Skeletal muscle satellite cell (primary cell): Measurements from ENCODE around the gene CLDN8.

ENCODE experiments used
- H3K27me3 ChIP-seq: 2 replicates; pipeline ENCODE4 v1.7.0; 2013; ENCODE audit warnings: low read length; ENCODE audit not compliant: control insufficient read depth, insufficient read depth
- H3K36me3 ChIP-seq: 2 replicates; pipeline ENCODE4 v1.7.0; 2013; ENCODE audit warnings: mild to moderate bottlenecking, control low read depth, low read length; ENCODE audit not compliant: insufficient read depth
- H3K4me1 ChIP-seq: 2 replicates; pipeline ENCODE4 v1.7.0; 2013; ENCODE audit warnings: low read length; ENCODE audit not compliant: control insufficient read depth, insufficient read depth
- H3K4me2 ChIP-seq: 2 replicates; pipeline ENCODE4 v1.7.0; 2013; ENCODE audit warnings: mild to moderate bottlenecking, low read length
- H3K4me3 ChIP-seq: 2 replicates; pipeline ENCODE4 v1.7.0; 2013; ENCODE audit warnings: low read length
- H3K9ac ChIP-seq: 2 replicates; pipeline ENCODE4 v1.7.0; 2013; ENCODE audit warnings: mild to moderate bottlenecking, low read depth, low read length, moderate library complexity
- H3K9me3 ChIP-seq: replicated peaks from 2 replicates; pipeline ENCODE4 v1.7.0; 2013; ENCODE audit warnings: mild to moderate bottlenecking, control low read depth, low read length

Gene CLDN8

GRCh38 chr21:30234050-30234449 lies 18.2 kb upstream of the CLDN8 start:
- H3K36me3 ChIP-seq: no peaks in the 10 kb centered on the region
- no peak overlapping the region for H3K9ac ChIP-seq
- no peaks in the 10 kb centered on the region for H3K4me1 ChIP-seq
- H3K27me3 ChIP-seq: no peaks in the 10 kb centered on the region
- H3K4me2 ChIP-seq: no peak overlapping the region
- no peaks in the 10 kb centered on the region for H3K9me3 ChIP-seq
- H3K4me3 ChIP-seq: no peak overlapping the region

- H3K36me3 ChIP-seq: no peaks in the 10 kb centered on the region
- H3K4me2 ChIP-seq: no peak overlapping the region
- H3K4me3 ChIP-seq: no peak overlapping the region
- no peaks in the 10 kb centered on the region for H3K27me3 ChIP-seq
- H3K9me3 ChIP-seq: no peaks in the 10 kb centered on the region
- no peaks in the 10 kb centered on the region for H3K4me1 ChIP-seq
- H3K9ac ChIP-seq: no peak overlapping the region
Observed at GRCh38 chr21:30233228-30234020, 17.5 kb upstream of the CLDN8 start.

- Histone ChIP-seq H3K9me3 (no peaks in the 10 kb centered on the region), H3K4me3 (no peak overlapping the region), H3K9ac (no peak overlapping the region), H3K4me2 (no peak overlapping the region), H3K36me3 (no peaks in the 10 kb centered on the region), H3K27me3 (no peaks in the 10 kb centered on the region), H3K4me1 (no peaks in the 10 kb centered on the region)
Observed at GRCh38 chr21:30232011-30232410, 16.1 kb upstream of the CLDN8 start.

- Histone ChIP-seq H3K4me3 (no peak overlapping the region), H3K27me3 (no peaks in the 10 kb centered on the region), H3K4me1 (no peaks in the 10 kb centered on the region), H3K4me2 (peak overlapping the region; percentile 9), H3K36me3 (no peaks in the 10 kb centered on the region), H3K9me3 (no peaks in the 10 kb centered on the region), H3K9ac (peak overlapping the region; percentile 47)
Observed at GRCh38 chr21:30227633-30228404, 11.9 kb upstream of the CLDN8 start.

GRCh38 chr21:30227128-30227527 lies 11.2 kb upstream of the CLDN8 start:
- H3K4me3 ChIP-seq: no peak overlapping the region
- no peaks in the 10 kb centered on the region for H3K27me3 ChIP-seq
- no peaks in the 10 kb centered on the region for H3K4me1 ChIP-seq
- H3K9me3 ChIP-seq: no peaks in the 10 kb centered on the region
- peak overlapping the region; percentile 7 for H3K9ac ChIP-seq
- peak overlapping the region; percentile 9 for H3K4me2 ChIP-seq
- no peaks in the 10 kb centered on the region for H3K36me3 ChIP-seq

GRCh38 chr21:30223596-30223995 lies 7.7 kb upstream of the CLDN8 start:
- Histone ChIP-seq H3K9ac (no peak overlapping the region), H3K36me3 (no peaks in the 10 kb centered on the region), H3K9me3 (no peaks in the 10 kb centered on the region), H3K4me3 (no peak overlapping the region), H3K4me1 (no peaks in the 10 kb centered on the region), H3K27me3 (no peaks in the 10 kb centered on the region), H3K4me2 (no peak overlapping the region)

- Histone ChIP-seq H3K9me3 (no peaks in the 10 kb centered on the region), H3K9ac (no peak overlapping the region), H3K36me3 (no peaks in the 10 kb centered on the region), H3K4me2 (no peak overlapping the region), H3K27me3 (no peaks in the 10 kb centered on the region), H3K4me3 (no peak overlapping the region), H3K4me1 (no peaks in the 10 kb centered on the region)
Observed at GRCh38 chr21:30222724-30223123, 6.8 kb upstream of the CLDN8 start.

- Histone ChIP-seq H3K27me3 (no peaks in the 10 kb centered on the region), H3K9me3 (peaks cover 4% of the 10 kb centered on the region), H3K4me2 (no peak overlapping the region), H3K4me3 (no peak overlapping the region), H3K36me3 (no peaks in the 10 kb centered on the region), H3K9ac (no peak overlapping the region), H3K4me1 (no peaks in the 10 kb centered on the region)
Observed at GRCh38 chr21:30211071-30211470, 4.8 kb downstream of the CLDN8 start.

- Histone ChIP-seq H3K4me1 (no peaks in the 10 kb centered on the region), H3K4me2 (no peak overlapping the region), H3K27me3 (no peaks in the 10 kb centered on the region), H3K9ac (no peak overlapping the region), H3K36me3 (no peaks in the 10 kb centered on the region), H3K4me3 (no peak overlapping the region), H3K9me3 (peaks cover 4% of the 10 kb centered on the region)
Observed at GRCh38 chr21:30209601-30210000, 6.3 kb downstream of the CLDN8 start.

- Histone ChIP-seq H3K4me1 (no peaks in the 10 kb centered on the region), H3K4me2 (no peak overlapping the region), H3K36me3 (no peaks in the 10 kb centered on the region), H3K27me3 (no peaks in the 10 kb centered on the region), H3K4me3 (no peak overlapping the region), H3K9ac (no peak overlapping the region), H3K9me3 (peaks cover 4% of the 10 kb centered on the region)
Observed at GRCh38 chr21:30207252-30207579, 8.7 kb downstream of the CLDN8 start.

- no peak overlapping the region for H3K9ac ChIP-seq
- H3K4me1 ChIP-seq: no peaks in the 10 kb centered on the region
- H3K4me3 ChIP-seq: no peak overlapping the region
- H3K27me3 ChIP-seq: no peaks in the 10 kb centered on the region
- no peaks in the 10 kb centered on the region for H3K36me3 ChIP-seq
- no peak overlapping the region for H3K4me2 ChIP-seq
- peaks cover 4% of the 10 kb centered on the region for H3K9me3 ChIP-seq
Observed at GRCh38 chr21:30206551-30207251, 9.2 kb downstream of the CLDN8 start.
